ENCODE data around the gene MLX. TPM values are rescaled to one million over a fixed set of nuclear protein-coding genes. Genes with fewer than 3 reads are reported as not detected.
A peak's percentile ranks its signal among the peaks of the same experiment; 100 is the strongest.
"Not testable (repeated sequence)": the region's sequence is repeated elsewhere in the genome, so short reads cannot be mapped to it uniquely, and the experiment has no call there.

The MLX gene
- total RNA-seq, 3 donors from 2014 or later (not counting 1 experiment from before 2014, with no cell fraction given): 38.9 to 58.2 (median 42.6) TPM

DNA sequence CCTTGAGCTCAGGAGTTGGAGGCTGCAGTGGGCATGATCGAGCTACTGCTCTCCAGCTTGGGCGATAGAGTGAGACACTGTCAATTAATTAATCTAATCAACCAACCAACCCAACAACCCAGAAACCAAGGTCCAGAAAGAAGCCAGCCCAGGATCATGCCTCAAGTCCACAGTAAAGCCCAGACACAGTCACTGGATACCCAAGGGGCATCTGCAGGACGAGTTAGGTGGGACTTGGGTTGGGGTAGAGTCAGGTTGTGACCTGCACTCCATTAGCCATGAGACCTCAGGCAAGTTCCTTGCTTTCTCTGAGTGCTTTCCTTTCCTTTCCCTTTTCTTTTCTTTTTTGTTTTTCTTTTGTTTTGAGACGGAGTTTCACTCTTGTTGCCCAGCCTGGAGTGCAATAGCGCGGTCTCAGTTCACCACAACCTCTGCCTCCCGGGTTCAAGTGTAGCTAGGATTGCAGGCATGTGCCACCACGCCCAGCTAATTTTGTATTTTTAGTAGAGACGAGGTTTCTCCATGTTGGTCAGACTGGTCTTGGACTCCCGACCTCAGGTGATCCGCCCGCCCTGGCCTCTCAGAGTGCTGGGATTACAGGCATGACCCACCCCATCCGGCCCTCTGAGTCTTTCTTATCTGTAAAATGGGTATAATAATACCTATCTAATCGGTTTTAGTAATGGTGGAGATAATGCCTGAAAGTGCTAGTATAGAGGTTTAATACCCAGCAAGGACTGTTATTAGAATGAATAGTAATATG lies 17.7 kb upstream of the MLX start:
- WGBS (ENCODE audit: insufficient coverage): 77% methylated on average over 10 of the region's 14 CpGs
- Mint-ChIP-seq H3K4me3 (peak overlapping the region; percentile 65), H3K36me3 (no peaks in the 10 kb centered on the region), H3K4me1 (peaks cover 9 to 28% of the 10 kb centered on the region in 2 donors), H3K27me3 (ENCODE audit: low read depth in 2 of 2) (no peaks in the 10 kb centered on the region), H3K27ac (no peak overlapping the region), H3K9me3 (no peaks in the 10 kb centered on the region)
- intact Hi-C loops (cut with micrococcal nuclease): no loop called here
- Histone ChIP-seq H3K9me3 (ENCODE audit: control insufficient read depth, insufficient read depth, low read length) (no peaks in the 10 kb centered on the region), H3K36me3 (ENCODE audit: control insufficient read depth, insufficient read depth, low read length) (no peaks in the 10 kb centered on the region), H3K4me1 (ENCODE audit: control insufficient read depth, insufficient read depth, low read length) (peaks cover 25% of the 10 kb centered on the region), H3K27ac (ENCODE audit: low read length) (no peak overlapping the region), H3K4me3 (ENCODE audit: low read length) (no peak overlapping the region), H3K27me3 (ENCODE audit: control insufficient read depth, insufficient read depth, low read length) (no peaks in the 10 kb centered on the region)
- DNase-seq (no peak), ATAC-seq (no peak)
- TF ChIP-seq, protein P1, sequence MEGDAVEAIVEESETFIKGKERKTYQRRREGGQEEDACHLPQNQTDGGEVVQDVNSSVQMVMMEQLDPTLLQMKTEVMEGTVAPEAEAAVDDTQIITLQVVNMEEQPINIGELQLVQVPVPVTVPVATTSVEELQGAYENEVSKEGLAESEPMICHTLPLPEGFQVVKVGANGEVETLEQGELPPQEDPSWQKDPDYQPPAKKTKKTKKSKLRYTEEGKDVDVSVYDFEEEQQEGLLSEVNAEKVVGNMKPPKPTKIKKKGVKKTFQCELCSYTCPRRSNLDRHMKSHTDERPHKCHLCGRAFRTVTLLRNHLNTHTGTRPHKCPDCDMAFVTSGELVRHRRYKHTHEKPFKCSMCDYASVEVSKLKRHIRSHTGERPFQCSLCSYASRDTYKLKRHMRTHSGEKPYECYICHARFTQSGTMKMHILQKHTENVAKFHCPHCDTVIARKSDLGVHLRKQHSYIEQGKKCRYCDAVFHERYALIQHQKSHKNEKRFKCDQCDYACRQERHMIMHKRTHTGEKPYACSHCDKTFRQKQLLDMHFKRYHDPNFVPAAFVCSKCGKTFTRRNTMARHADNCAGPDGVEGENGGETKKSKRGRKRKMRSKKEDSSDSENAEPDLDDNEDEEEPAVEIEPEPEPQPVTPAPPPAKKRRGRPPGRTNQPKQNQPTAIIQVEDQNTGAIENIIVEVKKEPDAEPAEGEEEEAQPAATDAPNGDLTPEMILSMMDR (IDR thresholded peaks at IDR 0.05): no peak

DNA sequence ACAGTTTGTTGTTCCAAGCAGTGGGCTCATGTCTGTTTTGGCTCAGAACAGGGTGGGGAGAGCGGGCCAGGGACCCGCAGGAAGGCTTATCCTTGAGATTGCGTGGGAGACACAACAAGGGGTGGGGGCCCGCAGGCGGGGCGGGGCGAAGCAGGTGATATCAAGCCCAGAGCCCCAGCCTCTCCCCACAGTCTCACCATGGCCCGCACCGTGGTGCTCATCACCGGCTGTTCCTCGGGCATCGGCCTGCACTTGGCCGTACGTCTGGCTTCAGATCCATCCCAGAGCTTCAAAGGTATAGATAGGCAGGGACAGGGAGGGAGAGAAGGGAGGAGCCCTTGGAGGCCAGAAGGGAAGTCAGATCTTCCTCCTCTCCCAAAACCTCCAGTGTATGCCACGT lies 14.2 kb upstream of the MLX start, which contains the start of gene HSD17B1:
Gene HSD17B1 (plus strand): TSS at position 188 of the 400 bp plus-strand sequence. CDS start 11 bp downstream, at position 199.
- ATAC-seq; H3K36me3 Mint-ChIP-seq; DNase-seq; H3K9me3 Mint-ChIP-seq; H3K27ac ChIP-seq (ENCODE audit: low read length); H3K36me3 ChIP-seq (ENCODE audit: control insufficient read depth, insufficient read depth, low read length); H3K27me3 ChIP-seq (ENCODE audit: control insufficient read depth, insufficient read depth, low read length); H3K4me3 ChIP-seq (ENCODE audit: low read length); H3K27me3 Mint-ChIP-seq (ENCODE audit: low read depth in 2 of 2); intact Hi-C loops (cut with micrococcal nuclease); H3K9me3 ChIP-seq (ENCODE audit: control insufficient read depth, insufficient read depth, low read length): not testable (repeated sequence)
- 97% methylated on average over 15 of the region's 15 CpGs for WGBS (ENCODE audit: insufficient coverage)
- peaks cover 42% of the 10 kb centered on the region for H3K4me1 ChIP-seq (ENCODE audit: control insufficient read depth, insufficient read depth, low read length)
- H3K27ac Mint-ChIP-seq: peak within 1 kb of the TSS in 1 of 2 donors; percentile 91
- peak within 1 kb of the TSS; percentile 91 for H3K4me3 Mint-ChIP-seq
- H3K4me1 Mint-ChIP-seq: peaks cover 18 to 43% of the 10 kb centered on the region in 2 donors

DNA sequence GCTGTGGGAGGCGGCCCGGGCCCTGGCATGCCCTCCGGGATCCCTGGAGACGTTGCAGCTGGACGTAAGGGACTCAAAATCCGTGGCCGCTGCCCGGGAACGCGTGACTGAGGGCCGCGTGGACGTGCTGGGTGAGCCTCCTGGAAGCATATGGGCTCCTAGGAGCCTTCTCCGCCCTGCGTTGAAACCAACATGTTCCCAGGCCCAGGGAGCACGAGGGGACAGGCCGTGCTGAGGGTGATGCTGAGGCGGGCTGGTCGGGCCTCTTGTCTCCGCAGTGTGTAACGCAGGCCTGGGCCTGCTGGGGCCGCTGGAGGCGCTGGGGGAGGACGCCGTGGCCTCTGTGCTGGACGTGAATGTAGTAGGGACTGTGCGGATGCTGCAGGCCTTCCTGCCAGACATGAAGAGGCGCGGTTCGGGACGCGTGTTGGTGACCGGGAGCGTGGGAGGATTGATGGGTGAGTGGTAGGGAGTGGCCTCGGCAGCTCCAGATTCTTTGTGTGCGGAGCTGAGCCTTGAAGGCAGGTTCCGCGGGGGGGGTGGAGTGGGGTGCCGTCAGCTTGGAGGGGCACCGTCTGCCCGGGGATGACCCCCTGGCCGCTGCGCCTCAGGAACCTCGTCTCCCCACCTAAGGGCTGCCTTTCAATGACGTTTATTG lies 13.6 kb upstream of the MLX start:
- no peaks in the 10 kb centered on the region for H3K36me3 ChIP-seq (ENCODE audit: control insufficient read depth, insufficient read depth, low read length)
- no peaks in the 10 kb centered on the region for H3K27me3 ChIP-seq (ENCODE audit: control insufficient read depth, insufficient read depth, low read length)
- no peak for ATAC-seq
- no peaks in the 10 kb centered on the region for H3K9me3 Mint-ChIP-seq
- no peak overlapping the region for H3K4me3 ChIP-seq (ENCODE audit: low read length)
- TF ChIP-seq, protein P1 (IDR thresholded peaks at IDR 0.05): no peak
- no peak for DNase-seq
- 95% methylated on average over 45 of the region's 45 CpGs for WGBS (ENCODE audit: insufficient coverage)
- H3K36me3 Mint-ChIP-seq: no peaks in the 10 kb centered on the region
- peak overlapping the region in 1 of 2 donors; percentile 91 for H3K27ac Mint-ChIP-seq
- no peaks in the 10 kb centered on the region for H3K9me3 ChIP-seq (ENCODE audit: control insufficient read depth, insufficient read depth, low read length)
- H3K4me1 ChIP-seq (ENCODE audit: control insufficient read depth, insufficient read depth, low read length): peaks cover 37% of the 10 kb centered on the region
- no peaks in the 10 kb centered on the region for H3K27me3 Mint-ChIP-seq (ENCODE audit: low read depth in 2 of 2)
- H3K4me3 Mint-ChIP-seq: peak overlapping the region; percentile 91
- no peak overlapping the region for H3K27ac ChIP-seq (ENCODE audit: low read length)
- intact Hi-C loops (cut with micrococcal nuclease): no loop called here
- H3K4me1 Mint-ChIP-seq: peaks cover 18 to 43% of the 10 kb centered on the region in 2 donors

DNA sequence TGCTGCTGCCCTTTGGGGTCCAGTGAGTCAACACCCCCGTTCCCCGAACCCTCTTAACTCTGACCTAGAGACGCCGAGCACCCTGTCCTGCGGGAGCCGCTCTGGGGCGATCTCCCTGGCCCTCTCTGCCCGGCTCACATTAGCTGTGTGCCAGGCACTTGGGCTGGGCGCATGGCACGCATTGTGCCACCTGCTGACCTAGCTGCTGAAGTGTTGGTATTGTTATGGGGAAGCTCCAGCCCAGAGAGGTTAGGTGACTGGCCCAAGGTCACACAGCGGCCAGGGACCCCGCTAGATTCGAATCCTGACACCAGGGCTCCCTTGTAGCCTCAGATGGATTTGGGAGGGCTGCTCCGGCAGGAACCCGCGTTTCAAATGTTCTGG lies 13.0 kb upstream of the MLX start:
- peak overlapping the region; percentile 82 to 91 for H3K27ac Mint-ChIP-seq
- Histone ChIP-seq H3K9me3 (ENCODE audit: control insufficient read depth, insufficient read depth, low read length) (no peaks in the 10 kb centered on the region), H3K27me3 (ENCODE audit: control insufficient read depth, insufficient read depth, low read length) (no peaks in the 10 kb centered on the region), H3K4me3 (ENCODE audit: low read length) (peak overlapping the region; percentile 86), H3K36me3 (ENCODE audit: control insufficient read depth, insufficient read depth, low read length) (no peaks in the 10 kb centered on the region), H3K27ac (ENCODE audit: low read length) (peak overlapping the region; percentile 94), H3K4me1 (ENCODE audit: control insufficient read depth, insufficient read depth, low read length) (peaks cover 33% of the 10 kb centered on the region)
- DNase-seq (peak in 1 of 2 donors; percentile 54), ATAC-seq (peak in 1 of 3 donors; percentile 16)
- H3K36me3 Mint-ChIP-seq: no peaks in the 10 kb centered on the region
- intact Hi-C loops (cut with micrococcal nuclease): loop anchor here (2.0 kb wide), 1 partner anchor 17 kb away; the partner anchor contains the start of gene NAGLU
- peaks cover 16 to 41% of the 10 kb centered on the region in 2 donors for H3K4me1 Mint-ChIP-seq
- 67% methylated on average over 16 of the region's 16 CpGs for whole genome bisulfite sequencing (ENCODE audit: insufficient coverage)
- no peaks in the 10 kb centered on the region for H3K27me3 Mint-ChIP-seq (ENCODE audit: low read depth in 2 of 2)
- TF ChIP-seq, protein P1 (IDR thresholded peaks at IDR 0.05): no peak
- H3K9me3 Mint-ChIP-seq: no peaks in the 10 kb centered on the region
- H3K4me3 Mint-ChIP-seq: peak overlapping the region; percentile 91

All from natural killer cell (primary cell).